K562 (cell line): ENCODE data around the gene MAD1L1. TPM values are rescaled to one million over a fixed set of nuclear protein-coding genes. Genes with fewer than 3 reads are reported as not detected.

Source experiments
- AFF4 ChIP-seq: sonication (generic); formaldehyde crosslinking; IDR thresholded peaks from 2 replicates; pipeline ENCODE4 v1.8.0; 2023; ENCODE audit warnings: mild to moderate bottlenecking, missing genetic modification reagents
- CREM ChIP-seq: IDR thresholded peaks from 2 replicates; pipeline ENCODE4 v1.6.1; 2014; ENCODE audit warnings: antibody characterized with exemption, low read depth
- EZH2 ChIP-seq: IDR thresholded peaks from 2 replicates; pipeline ENCODE4 v1.6.1; 2012; ENCODE audit warnings: low read depth, mild to moderate bottlenecking, inconsistent platforms, low read length, borderline replicate concordance
- GABPB1 ChIP-seq: sonication (generic); formaldehyde crosslinking; IDR thresholded peaks from 2 replicates; pipeline ENCODE4 v1.8.0; 2022; ENCODE audit warnings: mild to moderate bottlenecking, missing genetic modification reagents
- GTF2E2 ChIP-seq: fragments of 200-800 bp; sonication (Bioruptor generic); IDR thresholded peaks from 2 replicates; pipeline ENCODE4 v1.6.1; 2016; ENCODE audit warnings: missing genetic modification characterization, missing compliant biosample characterization
- HNRNPLL ChIP-seq: fragments of 200-400 bp; formaldehyde crosslinking; IDR thresholded peaks from 2 replicates; pipeline ENCODE4 v1.6.1; 2017; ENCODE audit warnings: low read length, low read depth, mild to moderate bottlenecking; ENCODE audit not compliant: poor library complexity, severe bottlenecking
- KAT2B ChIP-seq: IDR thresholded peaks from one replicate; pipeline ENCODE4 v1.6.1; 2012; ENCODE audit warnings: low read depth, mild to moderate bottlenecking, control low read depth, inconsistent platforms, low read length, moderate library complexity
- MTA3 ChIP-seq: fragments of 450-650 bp; formaldehyde crosslinking; IDR thresholded peaks from 2 replicates; pipeline ENCODE4 v1.6.1; 2017; ENCODE audit warnings: mild to moderate bottlenecking, borderline replicate concordance
- PHF21A ChIP-seq: fragments of 450-650 bp; IDR thresholded peaks from 2 replicates; pipeline ENCODE4 v1.6.1; 2017; ENCODE audit warnings: low read depth, borderline replicate concordance
- RBFOX2 ChIP-seq: fragments of 200-400 bp; formaldehyde crosslinking; IDR thresholded peaks from 2 replicates; pipeline ENCODE4 v1.6.1; 2017; ENCODE audit warnings: low read depth, mild to moderate bottlenecking, low read length, moderate library complexity
- THAP12 ChIP-seq: fragments of 250-450 bp; sonication (Bioruptor Pico); IDR thresholded peaks from 2 replicates; pipeline ENCODE4 v1.9.0; 2021; ENCODE audit warnings: mild to moderate bottlenecking, inconsistent platforms
- ZKSCAN8 ChIP-seq: fragments of 200-800 bp; sonication (Bioruptor generic); IDR thresholded peaks from 2 replicates; pipeline ENCODE4 v1.6.1; 2016; ENCODE audit warnings: missing genetic modification characterization, missing compliant biosample characterization
- ZNF764 ChIP-seq: fragments of 250-450 bp; sonication (Bioruptor Pico); IDR thresholded peaks from 2 replicates; pipeline ENCODE4 v1.4.0; 2020; ENCODE audit warnings: low read depth, mild to moderate bottlenecking, moderate library complexity
- polyA plus RNA-seq, 8 experiments: library from polyadenylated mRNA; depleted of rRNA in 4 of 8; stranded (reverse) in 5 of 8; unstranded in 3 of 8; fragments of >200 nt; fragmentation: Nextera tagmentation in 2 of 8; fragmentation: Illumina TruSeq in 1 of 8; extraction: Ambion mirVana in 2 of 8; extraction: Trizol in 1 of 8; gene quantifications; 2 replicates each; pipeline versions ENCODE4 v1.2.1 to v1.2.3, GENCODE V29; 2011 to 2014; ENCODE audit warnings: inconsistent platforms in 1 of 8, missing spikeins in 1 of 8
- total RNA-seq, 7 experiments: library from RNA; depleted of rRNA in 6 of 7; stranded (reverse); fragments of >200 nt in 6 of 7; fragmentation: Illumina TruSeq in 2 of 7; extraction: Trizol in 2 of 7; gene quantifications; 2 replicates each; pipeline versions ENCODE4 v1.2.1 to v1.2.3, GENCODE V29; 2011 to 2021; ENCODE audit warnings: low replicate concordance in 1 of 7
- TF ChIP-seq, protein P1 (sequence below): fragments of 450-650 bp; formaldehyde crosslinking; IDR thresholded peaks from 2 replicates; pipeline ENCODE4 v1.4.0; 2020; ENCODE audit warnings: mild to moderate bottlenecking, moderate library complexity
- TF ChIP-seq, protein P2 (sequence below): fragments of 250-450 bp; sonication (Bioruptor Pico); IDR thresholded peaks from 2 replicates; pipeline ENCODE4 v1.4.0; 2020; ENCODE audit warnings: mild to moderate bottlenecking, moderate library complexity

Gene MAD1L1
- total and polyA plus RNA-seq, 9 of the 15 experiments (the other 6 are each of a cell fraction or from before 2014, with no cell fraction given): 1.7 to 89.7 (median 18.0) TPM

DNA sequence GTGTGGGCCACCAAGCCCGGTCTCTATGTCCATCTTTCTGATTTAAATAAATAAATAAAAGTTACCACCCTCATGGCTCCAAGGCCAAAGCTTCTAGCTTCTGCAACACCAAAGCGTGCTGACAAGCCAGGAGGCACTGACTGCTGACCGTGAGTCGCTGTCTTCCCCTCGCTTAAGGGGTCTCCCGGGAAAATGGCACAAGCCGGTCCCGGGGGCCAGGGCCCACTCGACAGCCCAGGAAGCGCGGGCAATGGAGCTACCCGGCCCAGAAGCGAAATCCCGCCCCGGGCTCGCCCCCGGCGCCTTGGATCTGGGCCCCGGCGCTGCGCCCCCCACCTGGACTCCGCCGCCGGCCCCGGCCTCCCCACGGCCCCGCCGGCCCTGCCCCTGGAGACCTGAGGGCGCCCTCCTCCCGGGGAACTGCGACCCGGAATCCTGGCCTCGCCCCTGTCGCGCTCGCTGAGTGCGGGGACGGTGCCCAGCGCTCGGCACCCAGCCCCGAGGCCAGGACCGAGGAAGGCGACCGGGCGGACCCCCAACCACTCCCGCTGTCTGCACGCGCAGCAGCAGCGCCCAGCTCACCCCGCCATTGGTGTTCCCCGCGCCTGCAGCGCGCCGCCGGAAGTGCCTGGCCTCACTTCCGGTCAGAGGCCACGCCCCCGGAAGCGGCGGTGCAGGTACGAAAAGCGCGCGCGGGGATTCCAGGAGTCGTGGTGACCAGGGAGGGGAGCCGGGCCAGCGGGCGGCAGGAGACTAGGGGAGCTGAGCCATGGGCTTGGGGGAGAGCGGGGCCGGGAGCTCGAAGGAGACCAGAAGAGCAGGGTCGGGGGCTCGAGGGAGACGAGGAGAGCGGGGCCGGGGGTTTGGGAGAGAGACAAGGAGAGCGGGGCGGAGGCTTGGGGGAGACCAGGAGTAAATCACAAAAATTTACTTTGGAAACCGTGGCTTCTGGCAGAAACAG lies 9.1 kb upstream of the MAD1L1 start, which contains the start of the genes MRM2 and NUDT1 (continued):
- no peak for TF ChIP-seq THAP12 (CRISPR knock-in tag)
- peak; percentile 71; the same call in 1 of the 2 replicates for TF ChIP-seq AFF4 (CRISPR knock-in tag)
- TF ChIP-seq RBFOX2: peak; percentile 99
- peak; percentile 96 for TF ChIP-seq GABPB1 (CRISPR knock-in tag)
- no peak for TF ChIP-seq ZNF764
- TF ChIP-seq, protein P1, sequence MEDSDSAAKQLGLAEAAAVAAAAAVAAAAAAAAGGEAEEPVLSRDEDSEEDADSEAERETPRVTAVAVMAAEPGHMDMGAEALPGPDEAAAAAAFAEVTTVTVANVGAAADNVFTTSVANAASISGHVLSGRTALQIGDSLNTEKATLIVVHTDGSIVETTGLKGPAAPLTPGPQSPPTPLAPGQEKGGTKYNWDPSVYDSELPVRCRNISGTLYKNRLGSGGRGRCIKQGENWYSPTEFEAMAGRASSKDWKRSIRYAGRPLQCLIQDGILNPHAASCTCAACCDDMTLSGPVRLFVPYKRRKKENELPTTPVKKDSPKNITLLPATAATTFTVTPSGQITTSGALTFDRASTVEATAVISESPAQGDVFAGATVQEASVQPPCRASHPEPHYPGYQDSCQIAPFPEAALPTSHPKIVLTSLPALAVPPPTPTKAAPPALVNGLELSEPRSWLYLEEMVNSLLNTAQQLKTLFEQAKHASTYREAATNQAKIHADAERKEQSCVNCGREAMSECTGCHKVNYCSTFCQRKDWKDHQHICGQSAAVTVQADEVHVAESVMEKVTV: no peak
- TF ChIP-seq HNRNPLL: peak; percentile 64
- TF ChIP-seq KAT2B: no peak
- TF ChIP-seq CREM: peak; percentile 84
- peak; percentile 93 for TF ChIP-seq GTF2E2 (tag)
- TF ChIP-seq EZH2: no peak
- TF ChIP-seq, protein P2, sequence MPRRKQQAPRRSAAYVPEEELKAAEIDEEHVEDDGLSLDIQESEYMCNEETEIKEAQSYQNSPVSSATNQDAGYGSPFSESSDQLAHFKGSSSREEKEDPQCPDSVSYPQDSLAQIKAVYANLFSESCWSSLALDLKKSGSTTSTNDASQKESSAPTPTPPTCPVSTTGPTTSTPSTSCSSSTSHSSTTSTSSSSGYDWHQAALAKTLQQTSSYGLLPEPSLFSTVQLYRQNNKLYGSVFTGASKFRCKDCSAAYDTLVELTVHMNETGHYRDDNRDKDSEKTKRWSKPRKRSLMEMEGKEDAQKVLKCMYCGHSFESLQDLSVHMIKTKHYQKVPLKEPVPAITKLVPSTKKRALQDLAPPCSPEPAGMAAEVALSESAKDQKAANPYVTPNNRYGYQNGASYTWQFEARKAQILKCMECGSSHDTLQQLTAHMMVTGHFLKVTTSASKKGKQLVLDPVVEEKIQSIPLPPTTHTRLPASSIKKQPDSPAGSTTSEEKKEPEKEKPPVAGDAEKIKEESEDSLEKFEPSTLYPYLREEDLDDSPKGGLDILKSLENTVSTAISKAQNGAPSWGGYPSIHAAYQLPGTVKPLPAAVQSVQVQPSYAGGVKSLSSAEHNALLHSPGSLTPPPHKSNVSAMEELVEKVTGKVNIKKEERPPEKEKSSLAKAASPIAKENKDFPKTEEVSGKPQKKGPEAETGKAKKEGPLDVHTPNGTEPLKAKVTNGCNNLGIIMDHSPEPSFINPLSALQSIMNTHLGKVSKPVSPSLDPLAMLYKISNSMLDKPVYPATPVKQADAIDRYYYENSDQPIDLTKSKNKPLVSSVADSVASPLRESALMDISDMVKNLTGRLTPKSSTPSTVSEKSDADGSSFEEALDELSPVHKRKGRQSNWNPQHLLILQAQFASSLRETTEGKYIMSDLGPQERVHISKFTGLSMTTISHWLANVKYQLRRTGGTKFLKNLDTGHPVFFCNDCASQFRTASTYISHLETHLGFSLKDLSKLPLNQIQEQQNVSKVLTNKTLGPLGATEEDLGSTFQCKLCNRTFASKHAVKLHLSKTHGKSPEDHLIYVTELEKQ (CRISPR knock-in tag): no peak
- no peak for TF ChIP-seq ZKSCAN8 (CRISPR knock-in tag)
- TF ChIP-seq MTA3: peak; percentile 54; the same call in 1 of the 2 replicates
- TF ChIP-seq PHF21A: no peak
